A549 (cell line): ENCODE results near the gene RANBP17.

ENCODE experiments used
- CBX8 ChIP-seq: fragments of 200-600 bp; sonication (generic); IDR thresholded peaks from 2 replicates; pipeline ENCODE4 v1.6.1; 2016
- HDAC2 ChIP-seq: fragments of 200-600 bp; sonication (generic); IDR thresholded peaks from 2 replicates; pipeline ENCODE4 v1.6.1; 2016
- PHF8 ChIP-seq: fragments of 200-600 bp; sonication (generic); IDR thresholded peaks from 2 replicates; pipeline ENCODE4 v1.6.1; 2016; ENCODE audit warnings: low read depth, mild to moderate bottlenecking, antibody characterized with exemption, moderate library complexity, borderline replicate concordance
- POLR2A ChIP-seq: IDR thresholded peaks from 2 replicates; pipeline ENCODE4 v1.6.1; 2012; ENCODE audit warnings: mild to moderate bottlenecking, low read length
- TF ChIP-seq, protein P1 (sequence below): fragments of 200-600 bp; sonication (generic); IDR thresholded peaks from 2 replicates; pipeline ENCODE4 v1.6.1; 2016; ENCODE audit warnings: antibody characterized with exemption, mild to moderate bottlenecking, moderate library complexity

DNA sequence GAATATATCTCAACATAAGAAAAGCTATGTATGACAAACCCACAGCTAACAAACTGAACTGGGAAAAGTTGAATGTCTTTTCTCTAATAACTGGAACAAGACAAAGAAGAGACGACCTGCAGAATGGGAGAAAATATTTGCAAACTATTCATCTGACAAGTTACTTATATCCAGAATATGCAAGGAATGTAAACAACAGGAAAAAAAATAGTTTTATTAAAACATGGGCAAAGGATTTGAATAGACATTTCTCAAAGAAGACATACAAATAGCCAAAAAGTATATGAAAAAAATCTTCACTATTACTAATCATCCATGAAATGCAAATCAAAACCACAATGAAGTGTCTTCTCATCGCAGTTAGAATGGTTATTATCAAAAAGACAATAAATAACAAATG is 265.5 kb downstream of the RANBP17 start:
- TF ChIP-seq, protein P1, sequence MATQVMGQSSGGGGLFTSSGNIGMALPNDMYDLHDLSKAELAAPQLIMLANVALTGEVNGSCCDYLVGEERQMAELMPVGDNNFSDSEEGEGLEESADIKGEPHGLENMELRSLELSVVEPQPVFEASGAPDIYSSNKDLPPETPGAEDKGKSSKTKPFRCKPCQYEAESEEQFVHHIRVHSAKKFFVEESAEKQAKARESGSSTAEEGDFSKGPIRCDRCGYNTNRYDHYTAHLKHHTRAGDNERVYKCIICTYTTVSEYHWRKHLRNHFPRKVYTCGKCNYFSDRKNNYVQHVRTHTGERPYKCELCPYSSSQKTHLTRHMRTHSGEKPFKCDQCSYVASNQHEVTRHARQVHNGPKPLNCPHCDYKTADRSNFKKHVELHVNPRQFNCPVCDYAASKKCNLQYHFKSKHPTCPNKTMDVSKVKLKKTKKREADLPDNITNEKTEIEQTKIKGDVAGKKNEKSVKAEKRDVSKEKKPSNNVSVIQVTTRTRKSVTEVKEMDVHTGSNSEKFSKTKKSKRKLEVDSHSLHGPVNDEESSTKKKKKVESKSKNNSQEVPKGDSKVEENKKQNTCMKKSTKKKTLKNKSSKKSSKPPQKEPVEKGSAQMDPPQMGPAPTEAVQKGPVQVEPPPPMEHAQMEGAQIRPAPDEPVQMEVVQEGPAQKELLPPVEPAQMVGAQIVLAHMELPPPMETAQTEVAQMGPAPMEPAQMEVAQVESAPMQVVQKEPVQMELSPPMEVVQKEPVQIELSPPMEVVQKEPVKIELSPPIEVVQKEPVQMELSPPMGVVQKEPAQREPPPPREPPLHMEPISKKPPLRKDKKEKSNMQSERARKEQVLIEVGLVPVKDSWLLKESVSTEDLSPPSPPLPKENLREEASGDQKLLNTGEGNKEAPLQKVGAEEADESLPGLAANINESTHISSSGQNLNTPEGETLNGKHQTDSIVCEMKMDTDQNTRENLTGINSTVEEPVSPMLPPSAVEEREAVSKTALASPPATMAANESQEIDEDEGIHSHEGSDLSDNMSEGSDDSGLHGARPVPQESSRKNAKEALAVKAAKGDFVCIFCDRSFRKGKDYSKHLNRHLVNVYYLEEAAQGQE = no peak
- TF ChIP-seq CBX8 (no peak), HDAC2 (no peak), POLR2A (no peak), PHF8 (no peak)
